Measurements from ENCODE around the gene PTPRH.

The PTPRH gene

GRCh38 chr19:55208880-55209692 lies at the start of gene PTPRH:
Gene PTPRH, minus strand, starts transcription at chr19:55209501. Its CDS starts 68 bp downstream, at chr19:55209433.
- H3K4me3 ChIP-seq (ENCODE audit: low read depth, low read length): no peak within 1 kb of the TSS
- no peak for DNase-seq (ENCODE audit: low read depth)

GRCh38 chr19:55258476-55258827 lies 49.2 kb upstream of the PTPRH start:
- DNase-seq (ENCODE audit: low read depth): no peak
- H3K4me3 ChIP-seq (ENCODE audit: low read depth, low read length): peak overlapping the region; percentile 81

GRCh38 chr19:55257461-55258420 lies 48.4 kb upstream of the PTPRH start:
- peak overlapping the region; percentile 81 for H3K4me3 ChIP-seq (ENCODE audit: low read depth, low read length)
- no peak for DNase-seq (ENCODE audit: low read depth)

- peak overlapping the region; percentile 81 for H3K4me3 ChIP-seq (ENCODE audit: low read depth, low read length)
- no peak for DNase-seq (ENCODE audit: low read depth)
These were observed 47.5 kb upstream of the PTPRH start for GRCh38 chr19:55256562-55257460.

GRCh38 chr19:55255618-55256423 lies 46.5 kb upstream of the PTPRH start:
- DNase-seq (ENCODE audit: low read depth): no peak
- H3K4me3 ChIP-seq (ENCODE audit: low read depth, low read length): no peak overlapping the region

GRCh38 chr19:55254625-55254977 lies 45.3 kb upstream of the PTPRH start:
- H3K4me3 ChIP-seq (ENCODE audit: low read depth, low read length): no peak overlapping the region
- DNase-seq (ENCODE audit: low read depth): no peak

GRCh38 chr19:55253842-55254624 lies 44.7 kb upstream of the PTPRH start:
- DNase-seq (ENCODE audit: low read depth): no peak
- H3K4me3 ChIP-seq (ENCODE audit: low read depth, low read length): no peak overlapping the region

GRCh38 chr19:55252760-55253663 lies 43.7 kb upstream of the PTPRH start:
- DNase-seq (ENCODE audit: low read depth): no peak
- H3K4me3 ChIP-seq (ENCODE audit: low read depth, low read length): no peak overlapping the region

GRCh38 chr19:55251341-55252081 lies 42.2 kb upstream of the PTPRH start:
- DNase-seq (ENCODE audit: low read depth): peak; percentile 4
- H3K4me3 ChIP-seq (ENCODE audit: low read depth, low read length): no peak overlapping the region

- no peak overlapping the region for H3K4me3 ChIP-seq (ENCODE audit: low read depth, low read length)
- DNase-seq (ENCODE audit: low read depth): no peak
These were observed 41.1 kb upstream of the PTPRH start for GRCh38 chr19:55250262-55251036.

- DNase-seq (ENCODE audit: low read depth): no peak
- no peak overlapping the region for H3K4me3 ChIP-seq (ENCODE audit: low read depth, low read length)
These were observed 40.5 kb upstream of the PTPRH start for GRCh38 chr19:55249841-55250240.

- no peak overlapping the region for H3K4me3 ChIP-seq (ENCODE audit: low read depth, low read length)
- DNase-seq (ENCODE audit: low read depth): no peak
These were observed 39.4 kb upstream of the PTPRH start for GRCh38 chr19:55248704-55249103.

- no peak for DNase-seq (ENCODE audit: low read depth)
- no peak overlapping the region for H3K4me3 ChIP-seq (ENCODE audit: low read depth, low read length)
These were observed 38.9 kb upstream of the PTPRH start for GRCh38 chr19:55248166-55248675.

GRCh38 chr19:55247621-55248099 lies 38.4 kb upstream of the PTPRH start:
- peak; percentile 24 for DNase-seq (ENCODE audit: low read depth)

More at GRCh38 chr19:55247621-55248099, 38.4 kb upstream of the PTPRH start:
- no peak overlapping the region for H3K4me3 ChIP-seq (ENCODE audit: low read depth, low read length)

All from skeletal muscle cell (primary cell).